Loucy (cell line): Measurements from ENCODE around the gene STARD10.

Source experiments
- CTCF ChIP-seq: fragments of 200-600 bp; sonication (generic); conservative IDR thresholded peaks from 2 replicates; pipeline ENCODE4 v1.5.1; 2014; ENCODE audit warnings: mild to moderate bottlenecking, antibody characterized with exemption, low read length
- EZH2phosphoT487 ChIP-seq: fragments of 200-600 bp; IDR thresholded peaks from 2 replicates; pipeline ENCODE4 v1.6.1; 2018; ENCODE audit warnings: antibody characterized with exemption, mild to moderate bottlenecking, moderate library complexity, borderline replicate concordance

GRCh38 chr11:72758304-72758689, 35.5 kb downstream of the STARD10 start:
- TF ChIP-seq CTCF, result no peak
- no peak for TF ChIP-seq EZH2phosphoT487
